Measurements from ENCODE around the gene CLDN24.

GRCh38 chr4:183345261-183345660 is 23.0 kb upstream of the CLDN24 start:
- TF ChIP-seq POLR2A (IDR thresholded peaks at IDR 0.05): no peak
- TF ChIP-seq CTCF (IDR thresholded peaks at IDR 0.05): no peak
- no peak for TF ChIP-seq POLR2AphosphoS5 (IDR thresholded peaks at IDR 0.05)

All from transverse colon (tissue), 4 donors.